Bone marrow (tissue), 2 donors: ENCODE measurements around the gene SAFB2.
A peak's percentile ranks its signal among the peaks of the same experiment; 100 is the strongest.

Experiments
- DNase-seq, 2 donors: peaks; one replicate each; lab custom pipeline; 2025; lab: John Stamatoyannopoulos, UW

The SAFB2 gene

GRCh38 chr19:5622465-5623396, at the start of gene SAFB2, which contains the start of gene SAFB:
Gene SAFB2, minus strand, starts transcription at chr19:5622776. Its CDS starts 61 bp downstream, at chr19:5622715.
Gene SAFB, plus strand, starts transcription at chr19:5623083. Its CDS starts 123 bp downstream, at chr19:5623206.
- peak; percentile 94 to 97 for DNase-seq

DNA sequence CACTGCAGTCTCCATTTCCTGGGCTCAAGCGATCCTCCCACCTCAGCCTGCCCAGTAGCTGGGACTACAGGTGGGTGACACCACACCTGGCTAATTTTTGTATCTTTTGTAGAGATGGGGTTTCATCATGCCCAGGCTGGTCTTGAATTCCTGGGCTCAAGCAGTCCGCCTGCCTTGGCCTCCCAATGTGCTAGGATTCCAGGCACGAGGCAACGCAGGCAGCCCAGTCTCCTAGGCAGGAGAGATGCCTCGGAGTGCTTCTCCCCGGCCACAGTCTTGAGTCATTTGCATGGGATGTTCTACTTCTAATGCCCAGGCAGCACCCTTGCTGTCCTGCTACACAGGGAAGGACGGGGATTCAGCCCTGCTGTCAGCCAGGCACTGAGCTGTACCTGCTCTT, 49.0 kb upstream of the SAFB2 start:
- DNase-seq = no peak

DNA sequence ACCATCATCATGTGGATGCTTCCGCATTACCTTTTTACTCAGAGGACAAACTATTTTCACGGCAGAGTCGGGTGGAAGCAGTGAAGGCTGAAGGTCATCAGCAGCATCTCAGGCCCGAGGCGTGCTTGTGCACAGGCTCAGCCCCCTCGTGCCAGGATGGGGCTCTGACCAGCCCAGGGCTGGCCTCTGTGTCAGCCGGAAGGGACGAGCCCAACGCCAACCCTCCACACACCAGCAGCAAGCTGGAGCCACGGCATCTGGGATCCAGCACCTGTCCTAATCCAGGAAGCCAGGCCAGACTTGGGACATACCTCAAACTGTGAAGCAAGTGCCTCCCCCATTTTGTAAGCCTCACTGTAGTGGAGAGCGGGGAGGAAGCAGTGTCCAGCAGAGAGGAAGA, 46.6 kb upstream of the SAFB2 start:
- DNase-seq = no peak

- DNase-seq = no peak
Observed at GRCh38 chr19:5667751-5668271, 45.2 kb upstream of the SAFB2 start.

GRCh38 chr19:5666921-5667610, 44.5 kb upstream of the SAFB2 start:
- DNase-seq = no peak

- DNase-seq = no peak
Observed at GRCh38 chr19:5665781-5666513, 43.4 kb upstream of the SAFB2 start.

GRCh38 chr19:5664515-5664914, 41.9 kb upstream of the SAFB2 start:
- DNase-seq = no peak

GRCh38 chr19:5663904-5664303, 41.3 kb upstream of the SAFB2 start:
- DNase-seq = no peak

- no peak for DNase-seq
Observed at GRCh38 chr19:5661483-5661882, 38.9 kb upstream of the SAFB2 start.

GRCh38 chr19:5655412-5655811, 32.8 kb upstream of the SAFB2 start:
- no peak for DNase-seq

DNA sequence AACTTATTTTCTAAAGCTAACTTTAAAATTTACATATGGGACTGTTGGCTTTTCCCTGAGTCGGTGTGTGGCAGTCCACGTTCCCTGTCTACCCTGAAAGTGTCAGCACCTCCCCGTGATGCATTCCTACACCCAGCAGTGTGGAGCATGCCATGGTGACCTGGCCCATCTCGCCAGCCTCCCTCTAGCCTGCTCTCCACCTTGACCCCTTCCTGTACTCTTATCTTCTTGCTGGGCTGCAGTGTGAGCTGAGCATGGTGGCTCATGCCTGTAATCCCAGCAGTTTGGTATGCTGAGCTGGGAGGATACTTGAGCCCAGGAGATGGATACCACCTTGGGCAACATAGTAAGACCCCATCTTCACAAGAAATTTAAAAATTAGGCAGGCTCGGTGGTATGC, 32.4 kb upstream of the SAFB2 start:
- no peak for DNase-seq

- no peak for DNase-seq
Observed at GRCh38 chr19:5652261-5652660, 29.7 kb upstream of the SAFB2 start.

DNA sequence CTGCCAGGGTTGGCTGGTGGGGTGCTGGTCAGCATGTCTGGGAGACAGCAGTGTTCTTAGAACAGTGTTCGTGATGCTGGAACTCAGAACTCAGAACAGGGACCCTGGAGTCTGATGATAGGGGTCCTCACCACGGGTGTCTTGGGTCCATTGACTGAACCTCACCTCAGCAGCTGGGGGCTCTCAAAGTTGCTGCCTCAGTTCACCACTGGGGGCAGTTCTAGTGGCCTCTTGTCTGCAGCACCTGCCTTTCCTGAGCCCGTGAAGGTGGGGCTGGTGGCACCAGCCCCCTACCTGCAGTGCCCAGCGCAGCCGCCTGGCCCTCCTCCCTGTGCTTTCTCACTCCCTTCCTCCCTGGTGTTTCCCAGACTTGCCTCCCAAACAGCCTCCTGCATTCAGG, 28.8 kb upstream of the SAFB2 start:
- DNase-seq = no peak

DNA sequence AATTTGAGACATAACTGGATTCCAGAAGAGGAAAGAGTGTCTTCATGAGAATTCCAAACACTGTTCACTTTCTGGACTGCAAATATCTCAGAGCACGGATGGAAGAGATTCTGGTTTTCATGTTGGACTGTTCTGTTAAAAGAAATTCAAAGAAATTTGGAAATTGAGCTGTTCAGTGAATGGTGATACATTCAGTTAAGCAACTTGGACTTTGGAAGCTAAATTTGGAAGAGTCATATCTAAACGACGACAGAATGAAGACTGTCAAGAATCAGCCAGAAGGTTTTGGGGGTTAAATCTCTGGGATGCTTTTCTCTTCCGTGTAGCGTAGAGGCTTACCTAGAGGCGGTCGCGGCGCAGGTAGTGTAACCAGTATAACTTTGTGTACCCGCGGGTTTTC, 25.9 kb upstream of the SAFB2 start:
- DNase-seq = no peak

GRCh38 chr19:5646703-5647102, 24.1 kb upstream of the SAFB2 start:
- no peak for DNase-seq

GRCh38 chr19:5645409-5645808, 22.8 kb upstream of the SAFB2 start:
- DNase-seq = no peak

DNA sequence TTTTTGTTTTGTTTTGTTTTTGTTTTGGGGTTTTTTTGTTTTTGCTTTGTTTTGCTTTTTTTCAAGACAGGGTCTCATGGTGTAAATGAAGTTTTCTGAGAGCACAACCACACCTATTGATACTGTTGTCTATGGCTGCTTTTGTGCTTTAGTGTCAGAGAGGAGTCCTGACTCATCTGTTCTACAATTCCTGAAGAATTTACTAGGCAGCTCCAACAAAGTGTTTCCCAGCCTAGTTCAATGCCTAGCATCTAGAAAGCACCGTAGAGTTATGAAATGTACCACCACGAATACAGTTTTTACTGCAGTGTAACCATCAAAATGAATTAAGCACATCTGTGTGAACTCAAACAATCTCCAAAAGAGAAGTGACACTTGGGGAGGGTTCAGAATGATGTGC, 21.5 kb upstream of the SAFB2 start:
- no peak for DNase-seq

- DNase-seq = no peak
Observed at GRCh38 chr19:5643060-5643459, 20.5 kb upstream of the SAFB2 start.

- no peak for DNase-seq
Observed at GRCh38 chr19:5642204-5642603, 19.6 kb upstream of the SAFB2 start.

DNA sequence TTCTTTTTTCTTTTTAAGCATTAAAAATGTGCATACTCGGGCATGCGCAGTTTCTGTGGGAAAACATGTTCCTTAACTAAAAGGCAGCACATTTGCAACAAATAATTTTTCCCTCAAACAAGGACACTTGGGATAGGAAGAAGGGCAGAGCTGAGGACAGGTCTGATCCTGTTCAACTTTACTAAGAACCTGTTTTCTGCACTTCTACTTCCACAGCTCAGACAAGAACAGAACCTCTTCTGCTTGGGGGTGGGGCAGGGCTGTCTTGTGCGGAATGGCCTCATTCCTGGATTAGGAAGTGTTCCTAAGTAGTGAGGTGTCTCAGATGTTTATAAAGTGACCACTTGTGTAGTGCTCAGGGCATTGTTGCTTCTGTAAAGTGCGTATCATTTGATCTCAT, 18.6 kb upstream of the SAFB2 start:
- DNase-seq = no peak

- no peak for DNase-seq
Observed at GRCh38 chr19:5637971-5638370, 15.4 kb upstream of the SAFB2 start.

DNA sequence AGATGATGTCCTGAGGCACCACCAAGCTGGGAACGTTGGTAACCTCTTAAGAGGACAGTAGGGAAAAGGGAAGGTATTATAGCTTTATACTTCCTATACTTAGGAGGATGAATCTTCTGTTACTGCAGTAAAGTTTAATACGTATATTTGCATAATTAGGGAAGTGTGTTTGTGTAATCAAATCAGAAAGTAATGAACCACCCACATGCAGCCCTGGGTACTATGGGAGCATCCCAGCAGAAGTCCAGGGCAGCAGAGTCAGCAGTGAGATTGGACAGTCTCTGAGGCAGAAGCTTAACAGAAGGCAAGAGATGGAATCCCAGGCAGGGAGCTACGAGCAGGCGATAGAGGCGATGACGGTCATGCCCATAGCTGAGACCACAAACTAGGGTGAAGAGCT, 12.9 kb upstream of the SAFB2 start:
- no peak for DNase-seq
